Stimulated activated CD8-positive, alpha-beta memory T cell treated with anti-CD3 and anti-CD28 coated beads, Interleukin-7, amount 100 ng/mL, for 1 hour (primary cell): ENCODE results near the gene PLXNB1.

Experiments used
- DNase-seq, 2 donors: peaks; one replicate each; pipeline ENCODE4 v3.0.0-alpha.2; 2020; ENCODE audit warnings: low read depth in 2 of 2

The PLXNB1 gene

DNA sequence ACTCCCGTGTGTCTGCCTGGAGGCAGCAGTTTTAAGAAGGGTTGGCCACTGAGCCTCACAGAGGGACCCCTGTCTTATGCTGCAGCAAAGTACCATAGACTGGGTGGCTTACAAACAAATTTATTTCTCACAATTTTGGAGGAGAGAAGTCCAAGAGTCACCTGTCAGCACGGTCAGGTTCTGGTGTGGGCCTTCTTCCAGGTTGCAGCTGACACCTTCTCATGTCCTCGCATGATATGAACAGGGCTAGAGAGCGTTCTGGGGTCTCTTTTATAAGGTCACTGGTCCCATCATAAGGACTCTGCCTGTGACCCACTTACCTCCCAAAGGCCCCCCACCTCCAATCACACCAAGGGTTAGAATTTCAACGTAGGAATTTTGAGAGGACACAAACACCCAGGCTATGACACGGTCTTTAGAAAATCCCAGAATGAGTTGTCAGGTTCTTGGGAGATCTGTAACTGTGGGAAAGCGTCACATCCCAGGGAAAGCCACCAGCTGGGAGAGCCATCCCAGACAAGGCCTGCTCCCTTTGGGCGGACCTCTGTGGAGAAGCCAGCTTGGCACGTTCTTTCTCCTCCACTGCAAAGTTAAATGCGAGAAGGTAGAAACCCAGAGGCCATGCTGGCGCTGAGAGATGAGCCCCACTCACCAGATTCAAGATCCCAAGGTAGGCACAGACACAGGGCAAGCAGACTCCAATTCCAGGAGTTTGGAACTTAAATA is 58.1 kb downstream of the PLXNB1 start, which contains the start of gene FBXW12:
TSS of gene FBXW12 (plus strand) at position 569 of the 726 bp plus-strand sequence. CDS start 549 bp downstream, outside the sequence.
- no peak for DNase-seq

- no peak for DNase-seq
Measured at GRCh38 chr3:48370333-48370713, 59.6 kb downstream of the PLXNB1 start.

- DNase-seq: no peak
Measured at GRCh38 chr3:48369693-48370332, 60.1 kb downstream of the PLXNB1 start.

GRCh38 chr3:48367201-48367600 is 62.7 kb downstream of the PLXNB1 start:
- DNase-seq: no peak

DNA sequence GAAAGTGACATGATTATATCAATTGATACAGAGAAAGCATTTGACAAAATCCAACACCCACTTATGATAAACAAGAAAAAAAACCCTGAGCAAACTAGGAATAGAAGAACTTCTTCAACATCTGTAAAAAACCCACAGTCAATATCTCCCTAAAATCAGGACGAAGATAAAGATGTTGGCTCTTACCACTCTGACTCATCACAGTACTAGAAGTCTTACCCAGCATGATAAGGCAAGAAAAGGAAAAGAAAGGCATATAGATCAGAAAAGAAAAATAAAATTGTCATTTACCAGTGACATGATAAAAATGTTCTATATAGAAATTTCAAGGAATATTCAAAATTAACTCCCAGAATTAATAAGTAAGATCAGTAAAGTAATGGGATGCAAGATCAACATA is 65.0 kb downstream of the PLXNB1 start:
- DNase-seq: no peak

GRCh38 chr3:48361928-48362327 is 68.0 kb downstream of the PLXNB1 start:
- no peak for DNase-seq

DNA sequence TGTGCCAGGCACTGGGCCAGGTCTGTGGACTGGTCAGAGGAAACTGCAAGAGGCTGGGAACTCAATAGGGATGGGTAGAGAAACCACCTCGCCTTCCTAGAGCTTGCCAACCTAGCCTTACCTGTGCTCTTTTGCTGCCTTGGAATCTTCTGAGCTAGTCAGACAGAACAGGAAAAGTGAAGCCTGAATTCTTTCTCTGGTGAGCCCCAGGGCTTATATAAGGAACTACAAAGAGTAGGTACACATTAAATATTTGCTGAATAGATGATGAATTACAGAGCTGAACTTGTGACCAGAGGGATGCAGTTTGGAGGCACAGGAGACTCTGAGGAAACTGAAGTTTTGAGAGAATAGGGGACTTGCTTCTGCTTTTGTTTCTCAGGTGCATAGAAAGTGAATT is 73.5 kb downstream of the PLXNB1 start:
- DNase-seq: no peak

DNA sequence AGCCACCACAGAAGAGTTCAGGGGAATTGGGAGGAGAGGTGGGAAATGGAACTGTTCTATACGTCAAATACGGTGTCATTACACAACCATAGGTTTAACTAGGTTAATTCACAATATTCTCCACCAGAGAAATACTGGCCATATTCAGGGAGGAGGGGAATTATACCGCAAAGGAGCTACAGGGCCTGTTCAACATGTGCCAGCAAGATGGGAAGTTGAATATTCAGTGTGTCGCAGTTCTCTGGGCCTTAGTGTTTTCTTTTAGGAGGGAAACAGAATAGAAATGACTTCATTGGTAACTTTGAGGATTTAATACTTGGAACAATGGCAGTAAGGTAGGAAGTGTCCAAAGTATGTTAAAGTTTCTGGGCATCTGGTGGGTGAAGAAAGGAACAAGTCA is 75.9 kb downstream of the PLXNB1 start:
- no peak for DNase-seq
